Liver (tissue), 3 donors: ENCODE data around the gene KAZN.

Experiments used
- EGR1 ChIP-seq, 2 donors: IDR thresholded peaks; 2 replicates each; pipeline ENCODE4 v1.6.1; 2016 to 2018; ENCODE audit warnings: antibody characterized with exemption in 2 of 2, low read depth in 2 of 2
- GABPA ChIP-seq, 2 donors: IDR thresholded peaks in 1 of 2; conservative IDR thresholded peaks in 1 of 2; 2 replicates each; pipeline ENCODE4 v1.6.1; 2016; ENCODE audit warnings: antibody characterized with exemption in 2 of 2, mild to moderate bottlenecking in 1 of 2, moderate library complexity in 1 of 2
- JUND ChIP-seq, 2 donors: IDR thresholded peaks; 2 replicates each; pipeline ENCODE4 v1.6.1; 2016; ENCODE audit warnings: antibody characterized with exemption in 2 of 2
- NR2F2 ChIP-seq: IDR thresholded peaks from 2 replicates; pipeline ENCODE4 v1.6.1; 2016; ENCODE audit warnings: antibody characterized with exemption
- REST ChIP-seq: IDR thresholded peaks from 2 replicates; pipeline ENCODE4 v1.6.1; 2016; ENCODE audit warnings: antibody characterized with exemption, mild to moderate bottlenecking
- TAF1 ChIP-seq: conservative IDR thresholded peaks from 2 replicates; pipeline ENCODE4 v1.6.1; 2016; ENCODE audit warnings: antibody characterized with exemption, mild to moderate bottlenecking
- TF ChIP-seq, protein P1 (sequence below): fragments of 150-350 bp; IDR thresholded peaks from 2 replicates; pipeline ENCODE4 v1.5.1; 2017; ENCODE audit warnings: improper control_type of control experiment, low read depth, low read length; ENCODE audit not compliant: missing input control
- TF ChIP-seq, protein P2 (sequence below): IDR thresholded peaks from 2 replicates; pipeline ENCODE4 v1.6.1; 2016; ENCODE audit warnings: antibody characterized with exemption
- donor health status: healthy.
- donor health status: healthy.

GRCh38 chr1:14848625-14849024 is 250.1 kb downstream of the KAZN start:
- TF ChIP-seq, protein P1, sequence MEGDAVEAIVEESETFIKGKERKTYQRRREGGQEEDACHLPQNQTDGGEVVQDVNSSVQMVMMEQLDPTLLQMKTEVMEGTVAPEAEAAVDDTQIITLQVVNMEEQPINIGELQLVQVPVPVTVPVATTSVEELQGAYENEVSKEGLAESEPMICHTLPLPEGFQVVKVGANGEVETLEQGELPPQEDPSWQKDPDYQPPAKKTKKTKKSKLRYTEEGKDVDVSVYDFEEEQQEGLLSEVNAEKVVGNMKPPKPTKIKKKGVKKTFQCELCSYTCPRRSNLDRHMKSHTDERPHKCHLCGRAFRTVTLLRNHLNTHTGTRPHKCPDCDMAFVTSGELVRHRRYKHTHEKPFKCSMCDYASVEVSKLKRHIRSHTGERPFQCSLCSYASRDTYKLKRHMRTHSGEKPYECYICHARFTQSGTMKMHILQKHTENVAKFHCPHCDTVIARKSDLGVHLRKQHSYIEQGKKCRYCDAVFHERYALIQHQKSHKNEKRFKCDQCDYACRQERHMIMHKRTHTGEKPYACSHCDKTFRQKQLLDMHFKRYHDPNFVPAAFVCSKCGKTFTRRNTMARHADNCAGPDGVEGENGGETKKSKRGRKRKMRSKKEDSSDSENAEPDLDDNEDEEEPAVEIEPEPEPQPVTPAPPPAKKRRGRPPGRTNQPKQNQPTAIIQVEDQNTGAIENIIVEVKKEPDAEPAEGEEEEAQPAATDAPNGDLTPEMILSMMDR, result no peak
- TF ChIP-seq REST (no peak), TAF1 (no peak), NR2F2 (no peak), GABPA (IDR thresholded peaks at IDR 0.05 in 1 of 2, conservative IDR thresholded peaks at IDR 0.05 in 1 of 2) (no peak), EGR1 (IDR thresholded peaks at IDR 0.05; ENCODE audit: low read depth in 2 of 2) (no peak), JUND (IDR thresholded peaks at IDR 0.05) (no peak)
- TF ChIP-seq, protein P2, sequence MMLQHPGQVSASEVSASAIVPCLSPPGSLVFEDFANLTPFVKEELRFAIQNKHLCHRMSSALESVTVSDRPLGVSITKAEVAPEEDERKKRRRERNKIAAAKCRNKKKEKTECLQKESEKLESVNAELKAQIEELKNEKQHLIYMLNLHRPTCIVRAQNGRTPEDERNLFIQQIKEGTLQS, result no peak
